K562 (cell line): ENCODE data around the gene LRP1B. TPM values are rescaled to one million over a fixed set of nuclear protein-coding genes. Genes with fewer than 3 reads are reported as not detected.

Source experiments
- ATAC-seq: fragments of 200-7000 bp; cut with Tn5 transposase; 3 replicates; pipeline ENCODE4 v1.9.1; 2020; ENCODE audit warnings: moderate library complexity
- BruUV-seq: library from RNA; stranded (reverse); fragments of 400-500 nt; replicated peaks from 2 replicates; lab custom pipeline; 2021; lab: Mats Ljungman, UMichigan
- CTCF ChIA-PET: fragments of 300-600 bp; formaldehyde crosslinking; extraction: SDS; loops from one replicate; lab custom pipeline; 2021; ENCODE audit warnings: low intra/inter-chr PET ratio; lab: Yijun Ruan, JAX
- POLR2A ChIA-PET: fragments of 300-600, 350-650 bp; sonication (Branson Sonifier 250); formaldehyde crosslinking; extraction: SDS; loops from one replicate; lab custom pipeline; 2021; ENCODE audit warnings: antibody characterized with exemption, inconsistent platforms; lab: Yijun Ruan, JAX
- DNase-seq, 4 experiments: peaks; one replicate each; pipeline versions ENCODE4 v3.0.0 to v3.0.0-alpha.2; 2011 to 2018; ENCODE audit warnings: low spot score in 3 of 4, mixed read lengths in 3 of 4; ENCODE audit errors: extremely low read depth in 1 of 4
- FAIRE-seq: peaks from 2 replicates; lab custom pipeline; 2011; peaks lifted over from hg19 to GRCh38; lab: Jason Lieb, UNC
- H2AFZ ChIP-seq: 2 replicates; pipeline ENCODE4 v1.6.0; 2011; ENCODE audit warnings: low read depth, low read length, control low read depth, inconsistent platforms
- H3K27ac ChIP-seq: fragments of 200-600 bp; 3 replicates; pipeline ENCODE4 v1.8.0; 2011; ENCODE audit warnings: low read depth, mild to moderate bottlenecking, control low read depth, inconsistent platforms, low read length, moderate library complexity, mixed read lengths; ENCODE audit errors: extremely low read depth
- H3K27me3 ChIP-seq, 2 experiments: fragments of 300-600 bp in 1 of 2; 2 replicates in 1 of 2; 3 replicates in 1 of 2; pipeline versions ENCODE4 v1.6.0 to v1.8.0; 2011; ENCODE audit warnings: inconsistent platforms in 2 of 2, low read length in 2 of 2, mild to moderate bottlenecking in 1 of 2, mixed read lengths in 1 of 2, moderate library complexity in 1 of 2; ENCODE audit not compliant: control insufficient read depth in 2 of 2, insufficient read depth in 2 of 2
- H3K36me3 ChIP-seq: fragments of 300-600 bp; 3 replicates; pipeline ENCODE4 v1.8.0; 2011; ENCODE audit warnings: mild to moderate bottlenecking, low read length, inconsistent platforms; ENCODE audit not compliant: control insufficient read depth, insufficient read depth
- H3K4me1 ChIP-seq, 2 experiments: fragments of 200-600 bp in 1 of 2; replicated peaks in 1 of 2; 2 replicates in 1 of 2; 3 replicates in 1 of 2; pipeline versions ENCODE4 v1.5.1 to v1.8.0; 2011; ENCODE audit warnings: inconsistent platforms in 2 of 2, low read length in 2 of 2, mild to moderate bottlenecking in 1 of 2, mixed read lengths in 1 of 2, moderate library complexity in 1 of 2; ENCODE audit not compliant: control insufficient read depth in 2 of 2, insufficient read depth in 2 of 2
- H3K4me2 ChIP-seq: 2 replicates; pipeline ENCODE4 v1.6.1; 2011; ENCODE audit warnings: low read length, control low read depth, inconsistent platforms, mixed read lengths; ENCODE audit not compliant: insufficient read depth
- H3K4me3 ChIP-seq: fragments of 200-600 bp; sonication (generic), shearing (Covaris generic); 2 replicates; pipeline ENCODE4 v1.5.1; 2016; ENCODE audit warnings: control low read depth, inconsistent platforms
- H3K79me2 ChIP-seq: fragments of 200-600 bp; 3 replicates; pipeline ENCODE4 v1.8.0; 2011; ENCODE audit warnings: low read length, inconsistent platforms; ENCODE audit not compliant: control insufficient read depth, insufficient read depth
- H3K9ac ChIP-seq, 2 experiments: 2 replicates each; pipeline versions ENCODE4 v1.6.0 to v1.6.1; 2011; ENCODE audit warnings: low read depth in 2 of 2, low read length in 2 of 2, control low read depth in 1 of 2, inconsistent platforms in 1 of 2, mild to moderate bottlenecking in 1 of 2, mixed read lengths in 1 of 2; ENCODE audit not compliant: insufficient read depth in 1 of 2
- H3K9me1 ChIP-seq: one replicate; pipeline ENCODE4 v1.6.0; 2011; ENCODE audit warnings: inconsistent platforms, mild to moderate bottlenecking, low read length, moderate library complexity; ENCODE audit not compliant: control insufficient read depth, insufficient read depth
- H3K9me3 ChIP-seq: replicated peaks from 2 replicates; pipeline ENCODE4 v1.5.1; 2011; ENCODE audit warnings: low read depth, low read length, inconsistent platforms; ENCODE audit not compliant: control insufficient read depth, insufficient read depth
- H4K20me1 ChIP-seq: replicated peaks from 2 replicates; pipeline ENCODE4 v1.6.1; 2011; ENCODE audit warnings: low read length, inconsistent platforms, mixed read lengths; ENCODE audit not compliant: control insufficient read depth, insufficient read depth
- BRD4 ChIP-seq: fragments of 200-600 bp; sonication (generic); IDR thresholded peaks from 2 replicates; pipeline ENCODE4 v1.6.1; 2017; ENCODE audit warnings: inconsistent platforms
- CEBPB ChIP-seq: fragments of 450-650 bp; IDR thresholded peaks from 2 replicates; pipeline ENCODE4 v1.6.1; 2016; ENCODE audit warnings: missing genetic modification characterization, missing compliant biosample characterization
- HDAC1 ChIP-seq, 2 experiments: fragments of 450-650 bp; IDR thresholded peaks; 2 replicates each; pipeline ENCODE4 v1.6.1; 2016 to 2017; ENCODE audit warnings: inconsistent platforms in 1 of 2, mild to moderate bottlenecking in 1 of 2, moderate library complexity in 1 of 2
- HDAC3 ChIP-seq: fragments of 450-650 bp; IDR thresholded peaks from 2 replicates; pipeline ENCODE4 v1.6.1; 2018; ENCODE audit warnings: borderline replicate concordance, mild to moderate bottlenecking, moderate library complexity; ENCODE audit not compliant: partially characterized antibody
- HEY1 ChIP-seq: fragments of 250-450 bp; sonication (Bioruptor Pico); IDR thresholded peaks from 2 replicates; pipeline ENCODE4 v1.5.0; 2020; ENCODE audit warnings: mild to moderate bottlenecking, moderate library complexity, borderline replicate concordance
- HOMEZ ChIP-seq: fragments of 250-450 bp; sonication (Bioruptor Pico); IDR thresholded peaks from 2 replicates; pipeline ENCODE4 v1.4.0; 2020; ENCODE audit warnings: mild to moderate bottlenecking, moderate library complexity
- LCOR ChIP-seq: sonication (generic); formaldehyde crosslinking; IDR thresholded peaks from 2 replicates; pipeline ENCODE4 v1.8.0; 2022; ENCODE audit warnings: mild to moderate bottlenecking, missing genetic modification reagents
- MEF2A ChIP-seq: IDR thresholded peaks from 2 replicates; pipeline ENCODE4 v1.6.1; 2011; ENCODE audit warnings: low read depth, mild to moderate bottlenecking, low read length, moderate library complexity; ENCODE audit not compliant: control insufficient read depth
- PHF21A ChIP-seq: fragments of 450-650 bp; IDR thresholded peaks from 2 replicates; pipeline ENCODE4 v1.6.1; 2017; ENCODE audit warnings: low read depth, borderline replicate concordance
- POLR2A ChIP-seq: fragments of 450-650 bp; conservative IDR thresholded peaks from 2 replicates; pipeline ENCODE4 v1.6.1; 2016
- PPARD ChIP-seq: fragments of 250-450 bp; sonication (Bioruptor Pico); IDR thresholded peaks from 2 replicates; pipeline ENCODE4 v1.8.0; 2022; ENCODE audit warnings: inconsistent platforms, mild to moderate bottlenecking, moderate library complexity
- RBM14 ChIP-seq: fragments of 200-400 bp; formaldehyde crosslinking; IDR thresholded peaks from 2 replicates; pipeline ENCODE4 v1.6.1; 2018; ENCODE audit warnings: low read depth, mild to moderate bottlenecking, low read length, moderate library complexity, borderline replicate concordance; ENCODE audit not compliant: insufficient read depth
- RBM34 ChIP-seq: fragments of 200-400 bp; formaldehyde crosslinking; IDR thresholded peaks from 2 replicates; pipeline ENCODE4 v1.6.1; 2018; ENCODE audit warnings: low read length, borderline replicate concordance; ENCODE audit not compliant: insufficient read depth
- RNF2 ChIP-seq: sonication (generic); IDR thresholded peaks from 2 replicates; pipeline ENCODE4 v1.6.1; 2016
- TCF3 ChIP-seq: sonication (generic); formaldehyde crosslinking; IDR thresholded peaks from 2 replicates; pipeline ENCODE4 v1.4.0; 2020; ENCODE audit warnings: mild to moderate bottlenecking, missing genetic modification reagents
- TEAD1 ChIP-seq, 2 experiments: fragments of 450-650 bp in 1 of 2; sonication (generic) in 1 of 2; formaldehyde crosslinking; IDR thresholded peaks; 2 replicates each; pipeline versions ENCODE4 v1.4.0 to v1.8.0; 2020 to 2022; ENCODE audit warnings: mild to moderate bottlenecking in 2 of 2, missing genetic modification reagents in 1 of 2
- XRCC3 ChIP-seq: fragments of 450-650 bp; IDR thresholded peaks from 2 replicates; pipeline ENCODE4 v1.6.1; 2017; ENCODE audit warnings: mild to moderate bottlenecking, moderate library complexity
- ZNF699 ChIP-seq: fragments of 250-450 bp; sonication (Bioruptor Pico); IDR thresholded peaks from 2 replicates; pipeline ENCODE4 v1.8.0; 2021; ENCODE audit warnings: mild to moderate bottlenecking, moderate library complexity; ENCODE audit not compliant: insufficient replicate concordance
- WGBS: fragments of 100-300 bp; shearing (Covaris generic); methylation state at CpG from one replicate; pipeline ENCODE4 v1.1.6; 2016; ENCODE audit warnings: low coverage, mixed read lengths; ENCODE audit not compliant: insufficient coverage; ENCODE audit errors: missing lambda C conversion rate; 5-methylcytosine and 5-hydroxymethylcytosine counted together
- in situ Hi-C: fragments of 300-500 bp; cut with MboI; formaldehyde crosslinking; loops from 4 replicates; pipeline ENCODE4 v1.15.0; 2018; ENCODE audit warnings: inconsistent platforms, mixed read lengths
- intact Hi-C: fragments of 100-400 bp; cut with micrococcal nuclease; formaldehyde crosslinking; loops from 2 replicates; pipeline ENCODE4 v1.14.2; 2022
- polyA plus RNA-seq, 8 experiments: library from polyadenylated mRNA; depleted of rRNA in 4 of 8; stranded (reverse) in 5 of 8; unstranded in 3 of 8; fragments of >200 nt; fragmentation: Nextera tagmentation in 2 of 8; fragmentation: Illumina TruSeq in 1 of 8; extraction: Ambion mirVana in 2 of 8; extraction: Trizol in 1 of 8; gene quantifications; 2 replicates each; pipeline versions ENCODE4 v1.2.1 to v1.2.3, GENCODE V29; 2011 to 2014; ENCODE audit warnings: inconsistent platforms in 1 of 8, missing spikeins in 1 of 8
- total RNA-seq, 7 experiments: library from RNA; depleted of rRNA in 6 of 7; stranded (reverse); fragments of >200 nt in 6 of 7; fragmentation: Illumina TruSeq in 2 of 7; extraction: Trizol in 2 of 7; gene quantifications; 2 replicates each; pipeline versions ENCODE4 v1.2.1 to v1.2.3, GENCODE V29; 2011 to 2021; ENCODE audit warnings: low replicate concordance in 1 of 7
- TF ChIP-seq, protein P1 (sequence below): fragments of 450-650 bp; IDR thresholded peaks from 2 replicates; pipeline ENCODE4 v1.6.1; 2016; ENCODE audit warnings: low read depth, mild to moderate bottlenecking, moderate library complexity

Gene LRP1B
- total and polyA plus RNA-seq, 9 of the 15 experiments (the other 6 are each of a cell fraction or from before 2014, with no cell fraction given): not detected

DNA sequence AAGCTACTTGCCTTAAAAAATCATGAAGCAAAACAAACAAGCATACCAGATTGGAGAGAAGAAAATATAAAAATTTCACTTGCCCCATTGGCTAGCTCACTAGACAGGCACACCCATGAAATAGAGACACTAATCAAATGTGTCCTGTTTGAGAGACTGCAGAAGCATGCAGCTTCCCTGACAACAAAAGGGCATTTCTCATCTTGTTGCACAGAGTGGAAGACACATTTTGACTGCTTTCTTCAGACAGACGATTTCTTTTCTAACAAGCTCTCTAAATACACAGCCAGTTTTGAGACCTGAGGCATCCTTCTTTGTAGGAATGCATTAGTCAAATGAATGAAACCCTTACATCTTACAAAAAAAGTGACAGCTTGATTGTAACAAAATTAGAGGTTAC is 1792.0 kb downstream of the LRP1B start:
- POLR2A ChIA-PET: no interaction called here
- H3K79me2 ChIP-seq: no peaks in the 10 kb centered on the region
- CTCF ChIA-PET: no interaction called here

DNA sequence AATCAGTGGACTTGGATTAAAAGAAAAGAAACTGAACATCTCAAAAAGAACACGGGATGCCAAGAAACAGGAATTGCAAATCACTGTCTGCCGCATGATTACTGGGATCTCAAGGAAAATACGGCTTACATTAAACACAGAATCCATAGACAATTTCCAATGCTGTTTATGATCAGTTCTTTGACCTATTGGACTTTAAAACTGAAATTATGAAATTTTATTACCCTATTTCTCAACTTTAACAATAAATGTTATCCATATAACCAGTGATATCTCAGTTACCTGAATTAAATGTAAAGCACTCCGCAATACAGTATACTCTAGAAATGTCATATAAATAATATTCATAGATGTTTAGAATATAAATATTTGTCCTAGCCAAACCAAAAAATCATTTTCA is 1793.8 kb downstream of the LRP1B start:
- in situ Hi-C loops: no loop called here
- TF ChIP-seq BRD4 (no peak), PPARD (no peak), RBM14 (no peak), MEF2A (no peak), ZNF699 (CRISPR knock-in tag) (no peak), HDAC3 (no peak), HOMEZ (CRISPR knock-in tag) (no peak), LCOR (no peak), TEAD1 (CRISPR knock-in tag; IDR thresholded peaks at IDR 0.05) (no peak), TCF3 (CRISPR knock-in tag) (no peak)
- TF ChIP-seq, protein P1, sequence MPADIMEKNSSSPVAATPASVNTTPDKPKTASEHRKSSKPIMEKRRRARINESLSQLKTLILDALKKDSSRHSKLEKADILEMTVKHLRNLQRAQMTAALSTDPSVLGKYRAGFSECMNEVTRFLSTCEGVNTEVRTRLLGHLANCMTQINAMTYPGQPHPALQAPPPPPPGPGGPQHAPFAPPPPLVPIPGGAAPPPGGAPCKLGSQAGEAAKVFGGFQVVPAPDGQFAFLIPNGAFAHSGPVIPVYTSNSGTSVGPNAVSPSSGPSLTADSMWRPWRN: no peak
- 0% methylated on average over 4 of the region's 4 CpGs for WGBS
- CTCF ChIA-PET: no interaction called here
- Histone ChIP-seq H3K9me1 (no peaks in the 10 kb centered on the region), H3K36me3 (no peaks in the 10 kb centered on the region), H4K20me1 (no peaks in the 10 kb centered on the region), H2AFZ (no peak overlapping the region), H3K4me2 (no peak overlapping the region), H3K4me1 (no peaks in the 10 kb centered on the region), H3K27ac (no peak overlapping the region), H3K4me3 (no peak overlapping the region), H3K9ac (no peak overlapping the region), H3K27me3 (no peaks in the 10 kb centered on the region), H3K79me2 (no peaks in the 10 kb centered on the region), H3K9me3 (no peaks in the 10 kb centered on the region)
- POLR2A ChIA-PET: no interaction called here
- intact Hi-C loops: no loop called here
- no TSS peak for BruUV-seq
- no peak for DNase-seq
- no peak for ATAC-seq
- no peak for FAIRE-seq

More for the DNA sequence above, 1792.0 kb downstream of the LRP1B start:
- no peaks in the 10 kb centered on the region for H4K20me1 ChIP-seq
- H3K27ac ChIP-seq: no peak overlapping the region
- no peaks in the 10 kb centered on the region for H3K9me3 ChIP-seq
- intact Hi-C loops: no loop called here
- no peak overlapping the region for H3K9ac ChIP-seq
- FAIRE-seq (no peak), DNase-seq (no peak), ATAC-seq (no peak)
- BruUV-seq: no TSS peak
- H3K36me3 ChIP-seq: no peaks in the 10 kb centered on the region
- H3K4me3 ChIP-seq: no peak overlapping the region
- H3K9me1 ChIP-seq: no peaks in the 10 kb centered on the region
- TF ChIP-seq HEY1 (CRISPR knock-in tag) (no peak), RBM34 (no peak), POLR2A (no peak), RNF2 (no peak), XRCC3 (no peak), PHF21A (no peak), HDAC1 (IDR thresholded peaks at IDR 0.05) (no peak), CEBPB (tag) (no peak)
- TF ChIP-seq, all 486 proteins: peak for 0
- WGBS: 0% methylated on average over 1 of the region's 1 CpG
- no peaks in the 10 kb centered on the region for H3K4me1 ChIP-seq
- H3K27me3 ChIP-seq: no peaks in the 10 kb centered on the region
- no peak overlapping the region for H3K4me2 ChIP-seq
- no peak overlapping the region for H2AFZ ChIP-seq
- in situ Hi-C loops: no loop called here
